ENCODE results near the gene OR6S1.

GRCh38 chr14:20632448-20632830, 9.1 kb downstream of the OR6S1 start:
- TF ChIP-seq, protein P1, sequence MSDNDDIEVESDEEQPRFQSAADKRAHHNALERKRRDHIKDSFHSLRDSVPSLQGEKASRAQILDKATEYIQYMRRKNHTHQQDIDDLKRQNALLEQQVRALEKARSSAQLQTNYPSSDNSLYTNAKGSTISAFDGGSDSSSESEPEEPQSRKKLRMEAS (IDR thresholded peaks at IDR 0.05): no peak
- TF ChIP-seq CTCF (IDR thresholded peaks at IDR 0.05; ENCODE audit: control extremely low read depth in 1 of 3, insufficient read depth in 1 of 3, low read depth in 1 of 3, low read length in 3 of 3): no peak
- TF ChIP-seq, protein P2, sequence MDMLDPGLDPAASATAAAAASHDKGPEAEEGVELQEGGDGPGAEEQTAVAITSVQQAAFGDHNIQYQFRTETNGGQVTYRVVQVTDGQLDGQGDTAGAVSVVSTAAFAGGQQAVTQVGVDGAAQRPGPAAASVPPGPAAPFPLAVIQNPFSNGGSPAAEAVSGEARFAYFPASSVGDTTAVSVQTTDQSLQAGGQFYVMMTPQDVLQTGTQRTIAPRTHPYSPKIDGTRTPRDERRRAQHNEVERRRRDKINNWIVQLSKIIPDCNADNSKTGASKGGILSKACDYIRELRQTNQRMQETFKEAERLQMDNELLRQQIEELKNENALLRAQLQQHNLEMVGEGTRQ (IDR thresholded peaks at IDR 0.05; ENCODE audit: low read length): no peak
- TF ChIP-seq JUN (IDR thresholded peaks at IDR 0.05; ENCODE audit: low read depth, low read length): no peak
